Measurements from ENCODE around the gene TSKU. TPM values are rescaled to one million over a fixed set of nuclear protein-coding genes. Genes with fewer than 3 reads are reported as not detected.

The TSKU gene
- total and polyA plus RNA-seq, 2 experiments from 2014 or later = 11.7 to 31.1 TPM

- Histone ChIP-seq H3K4me3 (peak overlapping the region; percentile 54), H3K27ac (ENCODE audit: low read depth) (peak overlapping the region; percentile 50; the same call in 1 of the 2 replicates), H3K27me3 (ENCODE audit: insufficient read depth) (no peaks in the 10 kb centered on the region), H3K36me3 (ENCODE audit: insufficient read depth) (no peaks in the 10 kb centered on the region), H3F3A (replicated peaks; ENCODE audit: low read depth) (no peaks in the 10 kb centered on the region), H3K4me1 (ENCODE audit: insufficient read depth) (peaks cover 25% of the 10 kb centered on the region), H3K79me2 (replicated peaks; ENCODE audit: insufficient read depth) (peaks cover 10% of the 10 kb centered on the region; the same call in 1 of the 2 replicates), H4K20me1 (replicated peaks; ENCODE audit: insufficient read depth) (peaks cover 3% of the 10 kb centered on the region; the same call in 1 of the 2 replicates), H2AFZ (0 out of 2 replicates have a peak overlapping the region, but pooled peaks have one; percentile 66), H3K4me2 (peak overlapping the region; percentile 80), H3K9me2 (ENCODE audit: insufficient read depth) (no peaks in the 10 kb centered on the region)
- Mint-ChIP-seq H3K27ac (no peak overlapping the region), H3K4me3 (peak overlapping the region; percentile 58; the same call in 2 of the 3 replicates), H3K4me1 (peaks cover 50% of the 10 kb centered on the region), H3K9me3 (no peaks in the 10 kb centered on the region), H3K27me3 (ENCODE audit: insufficient read depth, low read depth, poor library complexity) (peaks cover 9% of the 10 kb centered on the region), H3K36me3 (ENCODE audit: low read depth) (peaks cover 10% of the 10 kb centered on the region)
- TF ChIP-seq CTCF (conservative IDR thresholded peaks at IDR 0.05; ENCODE audit: low read depth in 2 of 2) = 0 out of 4 replicates have a peak, but pooled peaks of 1 of the 2 experiments have one; percentile 3
- no peak for TF ChIP-seq ETS1 (IDR thresholded peaks at IDR 0.05)
- DNase-seq (ENCODE audit: low spot score) = no peak
- peak; percentile 11 for ATAC-seq
Measured at GRCh38 chr11:76798671-76799065, 15.5 kb downstream of the TSKU start.

- peaks cover 3% of the 10 kb centered on the region; the same call in 1 of the 2 replicates for H4K20me1 ChIP-seq (replicated peaks; ENCODE audit: insufficient read depth)
- H3F3A ChIP-seq (replicated peaks; ENCODE audit: low read depth) = no peaks in the 10 kb centered on the region
- H3K27me3 ChIP-seq (ENCODE audit: insufficient read depth) = no peaks in the 10 kb centered on the region
- TF ChIP-seq JUNB (IDR thresholded peaks at IDR 0.05; ENCODE audit: unreplicated experiment) (no peak), CTCF (conservative IDR thresholded peaks at IDR 0.05; ENCODE audit: low read depth in 2 of 2) (peak; percentile 63 to 92), STAT1 (IDR thresholded peaks at IDR 0.05; ENCODE audit: unreplicated experiment) (no peak), POLR2AphosphoS5 (IDR thresholded peaks at IDR 0.05; ENCODE audit: low read depth) (peak; percentile 54), NANOG (IDR thresholded peaks at IDR 0.05; ENCODE audit: borderline replicate concordance) (no peak)
- H3K36me3 ChIP-seq (ENCODE audit: insufficient read depth) = no peaks in the 10 kb centered on the region
- peak overlapping the region; percentile 80 for H3K4me2 ChIP-seq
- H3K4me1 ChIP-seq (ENCODE audit: insufficient read depth) = peaks cover 23% of the 10 kb centered on the region
- H3K9me2 ChIP-seq (ENCODE audit: insufficient read depth) = no peaks in the 10 kb centered on the region
- Mint-ChIP-seq H3K4me1 (peaks cover 44% of the 10 kb centered on the region), H3K27ac (no peak overlapping the region), H3K36me3 (ENCODE audit: low read depth) (peaks cover 10% of the 10 kb centered on the region), H3K4me3 (peak overlapping the region; percentile 58; the same call in 2 of the 3 replicates), H3K9me3 (no peaks in the 10 kb centered on the region), H3K27me3 (ENCODE audit: insufficient read depth, low read depth, poor library complexity) (peaks cover 9% of the 10 kb centered on the region)
- 0 out of 2 replicates have a peak overlapping the region, but pooled peaks have one; percentile 66 for H2AFZ ChIP-seq
- H3K27ac ChIP-seq (ENCODE audit: low read depth) = no peak overlapping the region
- H3K4me3 ChIP-seq = peak overlapping the region; percentile 54
- H3K79me2 ChIP-seq (replicated peaks; ENCODE audit: insufficient read depth) = peaks cover 5% of the 10 kb centered on the region; the same call in 1 of the 2 replicates
- DNase-seq (ENCODE audit: low spot score) (peak; percentile 94), ATAC-seq (peak; percentile 91)
Measured at GRCh38 chr11:76799066-76799804, 16.1 kb downstream of the TSKU start.

Measured in GM23338 (cell line).